Neural crest cell (in vitro differentiated cells): ENCODE results near the gene ARID5A. TPM values are rescaled to one million over a fixed set of nuclear protein-coding genes. Genes with fewer than 3 reads are reported as not detected.

ENCODE experiments used
- DNase-seq: peaks from one replicate; pipeline ENCODE4 v3.0.0; 2021; ENCODE audit warnings: low read depth, mixed read lengths, low spot score
- H3K27ac Mint-ChIP-seq: one replicate; pipeline ENCODE4 v1.8.0; 2021; ENCODE audit warnings: mild to moderate bottlenecking, mixed read lengths; ENCODE audit not compliant: unreplicated experiment
- H3K27me3 Mint-ChIP-seq: 2 replicates; pipeline ENCODE4 v1.8.0; 2021; ENCODE audit warnings: low read depth, mild to moderate bottlenecking, mixed read lengths
- H3K36me3 Mint-ChIP-seq: 2 replicates; pipeline ENCODE4 v1.8.0; 2021; ENCODE audit warnings: low read depth, mild to moderate bottlenecking, mixed read lengths
- H3K4me1 Mint-ChIP-seq: 2 replicates; pipeline ENCODE4 v1.8.0; 2021; ENCODE audit warnings: mixed read lengths
- H3K4me3 Mint-ChIP-seq: one replicate; pipeline ENCODE4 v1.8.0; 2021; ENCODE audit warnings: mild to moderate bottlenecking, mixed read lengths
- H3K9me3 Mint-ChIP-seq: 2 replicates; pipeline ENCODE4 v1.8.0; 2021; ENCODE audit warnings: mixed read lengths
- total RNA-seq: library from RNA; stranded (reverse); gene quantifications from 2 replicates; pipeline ENCODE4 v1.2.1, GENCODE V29; 2021
- TF ChIP-seq, protein P1 (sequence below): fragments of 200-600 bp; sonication (generic); conservative IDR thresholded peaks from 2 replicates; pipeline ENCODE4 v1.5.0; 2021; ENCODE audit warnings: antibody characterized with exemption, mild to moderate bottlenecking

ARID5A gene
- total RNA-seq, 1 donor from 2014 or later: 12.0 TPM

DNA sequence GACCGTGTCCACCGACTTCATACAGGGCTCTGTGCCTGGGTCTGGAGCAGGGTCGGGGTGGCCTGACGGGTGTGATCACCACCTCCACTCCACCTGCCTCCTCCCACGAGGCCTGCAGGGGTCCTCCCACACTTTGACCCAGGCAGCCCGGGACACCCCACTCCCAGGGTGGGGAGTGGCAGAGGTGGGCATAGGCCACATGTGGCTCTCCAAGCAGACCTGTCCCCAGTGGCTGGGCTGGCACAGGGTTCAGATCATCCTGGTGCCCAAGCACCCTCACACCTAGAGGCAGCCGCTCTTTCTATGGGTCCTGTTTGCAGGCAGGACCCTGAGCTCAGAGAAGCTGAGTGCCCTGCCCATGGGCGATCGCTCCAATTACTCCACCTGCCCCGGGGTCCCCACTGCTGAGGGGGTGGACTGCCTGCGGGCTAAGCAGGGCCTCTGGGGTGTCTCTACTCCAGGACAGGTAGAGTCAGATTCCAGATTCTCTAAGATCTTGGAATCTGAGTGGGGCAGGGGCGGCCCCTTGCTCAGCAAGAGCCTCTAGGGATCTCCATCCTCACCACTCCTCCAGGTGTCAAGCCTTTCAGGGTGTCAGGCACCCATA is 32.8 kb upstream of the ARID5A start:
- no peak overlapping the region for H3K4me3 Mint-ChIP-seq
- no peak for DNase-seq
- TF ChIP-seq, protein P1, sequence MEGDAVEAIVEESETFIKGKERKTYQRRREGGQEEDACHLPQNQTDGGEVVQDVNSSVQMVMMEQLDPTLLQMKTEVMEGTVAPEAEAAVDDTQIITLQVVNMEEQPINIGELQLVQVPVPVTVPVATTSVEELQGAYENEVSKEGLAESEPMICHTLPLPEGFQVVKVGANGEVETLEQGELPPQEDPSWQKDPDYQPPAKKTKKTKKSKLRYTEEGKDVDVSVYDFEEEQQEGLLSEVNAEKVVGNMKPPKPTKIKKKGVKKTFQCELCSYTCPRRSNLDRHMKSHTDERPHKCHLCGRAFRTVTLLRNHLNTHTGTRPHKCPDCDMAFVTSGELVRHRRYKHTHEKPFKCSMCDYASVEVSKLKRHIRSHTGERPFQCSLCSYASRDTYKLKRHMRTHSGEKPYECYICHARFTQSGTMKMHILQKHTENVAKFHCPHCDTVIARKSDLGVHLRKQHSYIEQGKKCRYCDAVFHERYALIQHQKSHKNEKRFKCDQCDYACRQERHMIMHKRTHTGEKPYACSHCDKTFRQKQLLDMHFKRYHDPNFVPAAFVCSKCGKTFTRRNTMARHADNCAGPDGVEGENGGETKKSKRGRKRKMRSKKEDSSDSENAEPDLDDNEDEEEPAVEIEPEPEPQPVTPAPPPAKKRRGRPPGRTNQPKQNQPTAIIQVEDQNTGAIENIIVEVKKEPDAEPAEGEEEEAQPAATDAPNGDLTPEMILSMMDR: no peak
- H3K9me3 Mint-ChIP-seq: no peaks in the 10 kb centered on the region
- peaks cover 4% of the 10 kb centered on the region for H3K4me1 Mint-ChIP-seq
- no peaks in the 10 kb centered on the region for H3K36me3 Mint-ChIP-seq
- no peak overlapping the region for H3K27ac Mint-ChIP-seq
- H3K27me3 Mint-ChIP-seq: no peaks in the 10 kb centered on the region

DNA sequence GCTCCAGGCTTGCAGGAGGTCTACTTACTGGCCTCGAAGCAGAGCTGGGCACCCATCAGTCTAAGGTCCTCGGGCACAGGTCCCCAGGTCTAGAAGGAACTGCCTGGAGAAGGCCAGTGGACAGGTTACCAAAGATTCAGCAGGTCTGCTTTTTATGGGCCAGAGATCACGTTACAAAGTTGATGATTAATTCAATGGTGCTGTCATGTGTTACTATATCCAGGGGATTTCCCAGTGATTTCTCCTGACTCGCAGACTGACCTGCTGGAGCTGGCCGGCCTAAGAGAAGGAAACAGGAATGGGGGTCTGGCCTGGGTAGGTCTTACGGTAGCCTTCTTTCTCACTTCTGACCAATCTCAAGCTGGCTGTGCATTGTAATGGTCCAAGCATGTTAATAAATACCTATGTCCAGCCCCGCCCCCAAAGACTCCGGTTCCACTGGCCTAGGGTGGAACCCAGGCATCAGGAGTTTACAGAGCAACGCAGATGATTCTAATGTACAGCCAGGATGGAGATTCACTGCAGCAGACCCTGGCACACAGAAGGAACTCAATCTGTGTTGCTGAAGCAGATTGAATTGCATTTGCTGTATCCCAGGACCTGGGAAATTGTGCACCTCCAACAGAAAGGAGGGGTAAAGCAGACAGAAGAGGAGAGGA is 31.2 kb upstream of the ARID5A start, which contains the start of gene NEURL3:
Gene NEURL3 (minus strand): TSS at position 127 of the 659 bp plus-strand sequence. CDS start 71 bp downstream, at position 56.
- Mint-ChIP-seq H3K27ac (peak within 1 kb of the TSS; percentile 13), H3K36me3 (no peaks in the 10 kb centered on the region), H3K4me3 (no peak within 1 kb of the TSS), H3K27me3 (peaks cover 6% of the 10 kb centered on the region), H3K9me3 (no peaks in the 10 kb centered on the region), H3K4me1 (peaks cover 11% of the 10 kb centered on the region)
- no peak for DNase-seq
- TF ChIP-seq, protein P1: no peak

DNA sequence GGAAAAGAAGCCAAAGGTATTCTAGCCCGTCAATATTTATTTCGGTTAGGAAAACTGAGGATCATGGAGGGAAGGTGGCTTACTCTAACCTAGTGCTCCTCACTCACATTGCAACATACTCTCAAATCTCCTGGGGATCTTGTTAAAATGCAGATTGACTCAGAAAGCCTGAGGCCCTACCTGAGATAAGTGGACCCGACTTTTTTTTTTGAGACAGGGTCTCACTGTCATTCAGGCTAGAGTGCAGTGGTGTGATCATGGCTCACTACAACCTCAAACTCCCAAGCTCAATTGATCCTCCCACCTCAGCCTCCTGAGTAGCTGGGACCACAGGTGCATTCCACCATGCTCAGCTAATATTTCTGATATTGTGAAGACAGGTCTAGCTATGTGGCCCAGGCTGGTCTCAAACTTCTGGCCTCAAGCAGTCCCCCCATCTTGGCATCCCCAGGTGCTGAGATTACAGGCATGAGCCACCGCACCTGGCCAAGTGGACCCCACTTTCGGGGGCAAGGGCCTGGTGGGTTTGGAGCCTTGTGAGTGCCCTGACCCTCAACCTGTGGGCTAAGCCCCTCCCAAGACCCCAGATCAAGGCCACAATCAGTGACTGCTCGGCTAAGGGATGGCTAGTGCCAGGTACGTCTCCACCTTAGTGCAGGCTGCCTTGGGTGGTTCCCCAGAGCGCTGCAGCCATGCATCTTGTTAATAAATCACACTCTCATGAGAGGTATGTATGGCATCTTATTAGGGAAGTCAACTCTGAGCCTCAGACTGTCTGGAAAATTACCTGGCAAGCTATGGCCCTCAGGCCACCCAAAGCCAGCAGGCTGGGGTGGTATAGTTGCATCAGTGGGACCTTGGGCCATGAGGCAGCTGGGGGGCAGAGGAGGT is 30.3 kb upstream of the ARID5A start:
- H3K36me3 Mint-ChIP-seq: no peaks in the 10 kb centered on the region
- no peak overlapping the region for H3K27ac Mint-ChIP-seq
- peaks cover 6% of the 10 kb centered on the region for H3K27me3 Mint-ChIP-seq
- peaks cover 11% of the 10 kb centered on the region for H3K4me1 Mint-ChIP-seq
- H3K9me3 Mint-ChIP-seq: no peaks in the 10 kb centered on the region
- DNase-seq: no peak
- TF ChIP-seq, protein P1: no peak
- H3K4me3 Mint-ChIP-seq: no peak overlapping the region

DNA sequence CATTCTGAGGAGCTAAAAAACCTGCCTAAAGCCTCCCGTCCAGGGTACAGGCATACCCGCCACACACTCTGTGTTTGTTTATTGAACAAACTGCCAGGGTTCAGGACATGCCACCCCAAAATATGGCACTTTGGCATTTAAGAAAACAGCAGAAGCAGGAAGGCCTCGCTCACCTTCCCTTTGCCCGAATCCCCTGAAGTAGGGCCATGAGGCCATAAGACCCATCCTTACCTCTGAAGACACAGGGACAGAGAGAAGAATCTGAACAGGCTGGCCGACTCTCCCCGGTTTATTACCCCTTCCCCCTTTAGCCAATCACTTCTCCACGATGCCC is 29.7 kb upstream of the ARID5A start:
- Mint-ChIP-seq H3K9me3 (no peaks in the 10 kb centered on the region), H3K4me3 (no peak overlapping the region), H3K27ac (no peak overlapping the region), H3K4me1 (peaks cover 11% of the 10 kb centered on the region), H3K36me3 (no peaks in the 10 kb centered on the region), H3K27me3 (peaks cover 6% of the 10 kb centered on the region)
- TF ChIP-seq, protein P1: no peak
- DNase-seq: no peak

DNA sequence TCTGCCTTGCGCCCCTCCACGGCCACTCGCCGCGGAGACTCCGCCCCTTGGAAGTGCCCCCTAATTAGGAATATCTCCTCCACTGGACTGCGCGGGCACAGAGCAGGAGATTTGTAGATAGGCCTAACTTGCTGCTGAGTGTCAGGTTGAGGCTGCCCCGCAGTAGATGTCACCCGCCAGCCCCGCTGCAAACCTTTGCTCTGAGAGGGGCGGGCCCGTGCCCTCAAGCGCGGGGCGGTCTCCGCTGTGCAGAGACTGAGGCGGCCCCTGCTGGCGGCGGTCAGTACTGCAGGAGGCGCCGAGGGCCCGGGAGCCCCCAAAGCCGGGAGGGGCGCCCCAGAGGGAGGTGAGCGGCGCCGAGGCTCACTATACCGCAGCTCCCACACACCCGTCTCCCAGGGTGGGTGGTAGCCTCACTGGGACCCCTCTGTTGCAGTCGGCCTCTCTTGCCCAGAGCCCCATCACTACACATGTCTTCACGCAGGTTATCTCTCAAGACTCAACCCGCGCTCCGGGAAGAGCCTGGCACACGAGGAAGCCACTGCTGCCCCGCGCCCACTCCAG is 28.5 kb upstream of the ARID5A start:
- Mint-ChIP-seq H3K4me1 (peaks cover 11% of the 10 kb centered on the region), H3K9me3 (no peaks in the 10 kb centered on the region), H3K36me3 (no peaks in the 10 kb centered on the region), H3K27ac (no peak overlapping the region), H3K27me3 (peaks cover 6% of the 10 kb centered on the region), H3K4me3 (no peak overlapping the region)
- peak; percentile 87 for DNase-seq
- TF ChIP-seq, protein P1: peak; percentile 93
